Skeletal muscle tissue (tissue), 4 donors: ENCODE measurements around the gene PHLPP1. TPM values are rescaled to one million over a fixed set of nuclear protein-coding genes. Genes with fewer than 3 reads are reported as not detected.

Source experiments
- H3K27ac ChIP-seq: one replicate; pipeline ENCODE4 v1.7.0; 2013; ENCODE audit warnings: mild to moderate bottlenecking, low read depth, low read length, inconsistent platforms
- H3K27me3 ChIP-seq, 3 donors: one replicate each; pipeline ENCODE4 v1.7.0; 2013; ENCODE audit warnings: low read length in 3 of 3; ENCODE audit not compliant: control insufficient read depth in 3 of 3, insufficient read depth in 3 of 3
- H3K36me3 ChIP-seq, 3 donors: one replicate each; pipeline ENCODE4 v1.7.0; 2013; ENCODE audit warnings: low read length in 3 of 3; ENCODE audit not compliant: control insufficient read depth in 3 of 3, insufficient read depth in 3 of 3
- H3K4me1 ChIP-seq, 3 donors: one replicate each; pipeline ENCODE4 v1.7.0; 2013; ENCODE audit warnings: low read length in 3 of 3, mild to moderate bottlenecking in 3 of 3; ENCODE audit not compliant: control insufficient read depth in 3 of 3, insufficient read depth in 3 of 3
- H3K4me3 ChIP-seq, 3 donors: one replicate each; pipeline ENCODE4 v1.7.0; 2013; ENCODE audit warnings: low read length in 3 of 3
- H3K9ac ChIP-seq, 3 donors: one replicate each; pipeline ENCODE4 v1.7.0; 2013; ENCODE audit warnings: low read length in 3 of 3, mild to moderate bottlenecking in 3 of 3, moderate library complexity in 2 of 3, low read depth in 1 of 3
- H3K9me3 ChIP-seq, 3 donors: one replicate each; pipeline ENCODE4 v1.7.0; 2013; ENCODE audit warnings: low read length in 3 of 3; ENCODE audit not compliant: control insufficient read depth in 3 of 3
- total RNA-seq: library from RNA; depleted of rRNA; stranded (reverse); fragments of >200 nt; gene quantifications from one replicate; pipeline ENCODE4 v1.2.3, GENCODE V29; 2014
- donor health status: Osteomylitis.

Gene PHLPP1
- total RNA-seq, 1 donor from 2014 or later, result 11.5 TPM

GRCh38 chr18:62875323-62875722 lies 160.0 kb downstream of the PHLPP1 start:
- no peak overlapping the region for H3K27ac ChIP-seq
- H3K9me3 ChIP-seq, result no peaks in the 10 kb centered on the region

GRCh38 chr18:62876111-62876510 lies 160.8 kb downstream of the PHLPP1 start:
- no peak overlapping the region for H3K9ac ChIP-seq
- H3K9me3 ChIP-seq, result no peaks in the 10 kb centered on the region
- H3K36me3 ChIP-seq, result no peaks in the 10 kb centered on the region
- H3K27ac ChIP-seq, result no peak overlapping the region
- H3K27me3 ChIP-seq, result no peaks in the 10 kb centered on the region
- H3K4me3 ChIP-seq, result no peak overlapping the region
- peaks cover 0 to 5% (median 5%) of the 10 kb centered on the region in 3 donors for H3K4me1 ChIP-seq

More at GRCh38 chr18:62875323-62875722, 160.0 kb downstream of the PHLPP1 start:
- no peaks in the 10 kb centered on the region for H3K36me3 ChIP-seq
- H3K4me3 ChIP-seq, result no peak overlapping the region
- peaks cover 0 to 5% (median 5%) of the 10 kb centered on the region in 3 donors for H3K4me1 ChIP-seq
- H3K9ac ChIP-seq, result no peak overlapping the region
- H3K27me3 ChIP-seq, result no peaks in the 10 kb centered on the region

GRCh38 chr18:62876828-62877227 lies 161.5 kb downstream of the PHLPP1 start:
- Histone ChIP-seq H3K36me3 (no peaks in the 10 kb centered on the region), H3K9ac (no peak overlapping the region), H3K27me3 (no peaks in the 10 kb centered on the region), H3K4me1 (peaks cover 4 to 9% (median 7%) of the 10 kb centered on the region in 3 donors), H3K4me3 (no peak overlapping the region), H3K27ac (no peak overlapping the region), H3K9me3 (no peaks in the 10 kb centered on the region)

DNA sequence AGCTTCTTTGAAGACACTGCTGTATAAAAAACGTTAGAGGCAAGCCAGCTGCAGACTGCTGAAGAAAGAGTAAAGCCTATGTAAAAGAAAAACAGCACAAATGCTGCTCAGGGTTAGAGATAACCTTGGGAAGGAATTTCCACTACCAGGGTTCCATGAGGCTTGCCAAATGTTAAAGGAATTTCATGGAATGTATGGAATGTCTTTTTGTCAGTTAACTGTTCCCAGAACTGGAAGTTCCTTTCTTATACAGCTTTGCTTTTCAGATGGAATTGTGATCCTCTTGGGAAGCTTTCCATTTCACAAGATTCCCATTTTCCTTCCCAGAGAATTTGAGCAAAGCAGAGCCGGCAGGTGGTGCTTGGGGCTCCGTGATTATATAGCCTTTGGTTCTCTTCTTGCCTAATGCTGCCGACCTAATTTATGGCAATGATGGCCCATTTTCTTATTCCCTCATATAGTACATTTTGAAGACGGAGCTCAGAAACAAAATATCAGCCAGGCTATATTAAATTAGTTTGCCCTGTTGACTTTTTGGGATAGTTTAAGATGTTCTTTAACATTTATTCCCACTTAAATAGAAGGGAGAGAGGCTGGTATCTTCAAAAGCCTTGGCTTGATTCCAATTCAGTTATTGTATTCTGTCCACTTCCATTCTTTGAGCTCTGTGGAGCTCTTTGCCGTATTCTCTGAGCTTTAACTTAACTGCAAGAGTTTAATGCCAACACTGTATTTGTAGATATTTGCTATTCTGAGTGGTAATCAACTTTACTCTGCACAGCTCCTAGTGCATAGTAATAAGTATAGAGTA lies 162.3 kb downstream of the PHLPP1 start:
- Histone ChIP-seq H3K27me3 (no peaks in the 10 kb centered on the region), H3K4me1 (peaks cover 5 to 9% (median 7%) of the 10 kb centered on the region in 3 donors), H3K27ac (no peak overlapping the region), H3K9ac (no peak overlapping the region), H3K4me3 (no peak overlapping the region), H3K9me3 (no peaks in the 10 kb centered on the region), H3K36me3 (no peaks in the 10 kb centered on the region)

DNA sequence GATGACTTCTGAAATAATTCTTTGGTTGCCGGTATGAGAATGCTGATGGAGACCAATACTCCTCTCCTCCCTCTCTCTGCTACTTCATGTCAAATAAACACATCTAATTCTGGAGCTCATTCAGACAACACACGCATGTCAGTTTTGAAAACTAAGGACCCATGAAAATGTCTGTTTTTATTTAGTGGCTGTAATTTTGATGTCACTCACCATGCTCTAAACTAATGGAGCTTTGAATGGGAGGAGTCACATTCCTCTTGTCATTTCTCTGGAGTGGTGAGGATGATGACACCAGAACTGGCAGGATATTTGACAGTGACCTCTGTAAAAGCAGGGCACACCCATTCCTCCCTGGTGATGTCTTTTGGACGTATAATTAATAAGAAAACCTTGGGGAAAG lies 163.0 kb downstream of the PHLPP1 start:
- peaks cover 5 to 9% (median 7%) of the 10 kb centered on the region in 3 donors for H3K4me1 ChIP-seq

GRCh38 chr18:62880034-62880433 lies 164.7 kb downstream of the PHLPP1 start:
- no peak overlapping the region for H3K4me3 ChIP-seq
- H3K4me1 ChIP-seq, result peaks cover 5 to 9% (median 7%) of the 10 kb centered on the region in 3 donors
- no peak overlapping the region for H3K9ac ChIP-seq

More for the DNA sequence above, 163.0 kb downstream of the PHLPP1 start:
- H3K9me3 ChIP-seq, result no peaks in the 10 kb centered on the region
- H3K4me3 ChIP-seq, result no peak overlapping the region
- H3K36me3 ChIP-seq, result no peaks in the 10 kb centered on the region
- H3K27me3 ChIP-seq, result no peaks in the 10 kb centered on the region
- no peak overlapping the region for H3K27ac ChIP-seq
- no peak overlapping the region for H3K9ac ChIP-seq

DNA sequence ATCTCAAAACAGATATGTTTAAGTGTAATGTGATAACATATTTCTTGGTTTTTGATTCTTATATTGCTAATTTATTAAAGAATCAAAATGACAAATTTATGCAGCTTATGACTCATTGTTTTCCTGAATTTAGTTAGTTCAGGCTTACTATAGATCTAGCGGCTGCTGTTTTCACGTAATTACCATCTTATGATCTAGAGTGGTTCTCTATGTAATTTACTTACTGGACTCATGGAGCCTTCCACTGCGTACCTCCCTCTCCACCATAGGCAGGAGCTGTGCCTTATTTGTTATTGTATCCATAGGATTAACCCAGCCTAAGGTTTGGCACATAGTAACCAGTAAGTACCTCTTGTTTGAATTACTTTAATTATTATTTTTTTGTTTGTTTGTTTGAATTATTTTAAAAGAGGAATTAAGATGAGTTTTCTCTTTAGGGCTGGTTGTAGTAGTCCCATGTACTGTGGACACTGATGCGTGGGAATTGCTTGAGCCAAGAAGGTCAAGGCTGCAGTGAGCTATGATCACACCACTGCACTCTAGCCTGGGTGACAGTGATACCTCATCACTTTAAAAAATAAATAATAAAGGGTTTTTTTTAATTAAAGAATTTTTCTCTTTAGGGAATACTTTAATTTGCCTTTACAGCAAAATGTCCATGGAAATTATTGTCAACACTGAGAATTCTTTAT lies 165.5 kb downstream of the PHLPP1 start:
- Histone ChIP-seq H3K4me3 (no peak overlapping the region), H3K9me3 (no peaks in the 10 kb centered on the region), H3K27ac (no peak overlapping the region), H3K9ac (no peak overlapping the region), H3K36me3 (no peaks in the 10 kb centered on the region), H3K27me3 (no peaks in the 10 kb centered on the region), H3K4me1 (peaks cover 5 to 9% (median 7%) of the 10 kb centered on the region in 3 donors)

More at GRCh38 chr18:62880034-62880433, 164.7 kb downstream of the PHLPP1 start:
- Histone ChIP-seq H3K36me3 (no peaks in the 10 kb centered on the region), H3K9me3 (no peaks in the 10 kb centered on the region), H3K27ac (no peak overlapping the region), H3K27me3 (no peaks in the 10 kb centered on the region)

DNA sequence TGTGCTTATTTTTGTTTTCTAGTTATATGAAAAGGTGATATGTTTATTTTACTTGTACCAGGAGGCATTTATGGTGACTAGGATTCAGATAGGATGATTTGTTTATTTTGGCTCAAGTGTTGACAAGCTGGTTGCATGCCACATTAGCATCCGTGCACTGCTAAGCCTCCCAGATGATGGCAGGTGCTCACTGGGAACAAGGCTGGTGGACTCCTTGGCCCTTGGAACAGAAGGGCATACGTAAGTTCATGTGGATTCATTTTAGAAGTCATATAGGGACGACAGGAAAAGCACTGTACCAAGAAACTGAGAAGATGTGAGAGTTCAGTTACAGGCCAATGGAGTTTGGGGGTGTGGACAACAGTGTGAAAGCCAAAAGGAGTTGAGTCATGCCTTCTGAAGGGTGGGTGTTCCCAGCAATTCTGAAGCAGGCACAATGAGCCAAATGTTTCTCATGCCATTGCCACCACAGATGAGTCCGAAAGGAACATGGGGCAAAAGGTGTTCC lies 166.2 kb downstream of the PHLPP1 start:
- Histone ChIP-seq H3K9ac (no peak overlapping the region), H3K27ac (no peak overlapping the region), H3K9me3 (no peaks in the 10 kb centered on the region), H3K36me3 (no peaks in the 10 kb centered on the region), H3K4me1 (peaks cover 5 to 9% (median 6%) of the 10 kb centered on the region in 3 donors), H3K27me3 (no peaks in the 10 kb centered on the region), H3K4me3 (no peak overlapping the region)

DNA sequence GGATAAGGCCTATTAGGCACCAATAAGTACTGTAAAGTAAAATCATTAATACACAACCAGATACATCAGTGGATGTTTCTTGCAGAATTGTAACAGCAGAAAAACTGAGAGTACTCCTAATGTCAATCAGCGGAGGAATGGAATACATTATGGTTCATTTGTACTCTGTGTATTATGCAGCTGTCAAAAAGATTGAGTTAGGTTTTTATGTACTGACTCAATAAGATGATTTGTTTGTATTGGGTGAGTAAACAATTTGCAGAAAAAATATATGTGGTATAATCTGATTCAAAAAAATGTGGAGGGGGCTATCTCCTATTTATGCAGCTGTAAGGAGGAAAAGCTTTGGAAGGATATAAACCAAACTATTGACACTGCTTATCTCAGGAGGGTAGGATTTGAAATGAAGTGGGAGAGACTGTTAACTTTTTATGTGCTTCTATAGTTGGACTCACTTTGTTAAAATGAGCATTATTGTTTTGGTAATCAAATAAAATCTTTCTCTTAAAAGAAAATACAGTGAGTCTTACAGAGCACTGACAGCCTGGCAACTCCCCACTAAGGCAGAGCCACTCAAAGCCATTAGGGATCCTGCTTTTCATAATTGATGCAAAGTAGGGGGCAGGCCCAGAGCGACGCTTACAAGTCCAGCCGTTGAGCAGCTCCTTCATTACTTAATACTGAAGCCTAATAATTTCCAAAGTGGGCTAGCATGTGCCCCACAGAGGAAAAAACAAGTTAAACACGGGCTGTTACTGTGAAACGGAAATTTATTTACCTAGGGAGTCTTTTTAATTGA lies 168.8 kb downstream of the PHLPP1 start:
- Histone ChIP-seq H3K36me3 (no peaks in the 10 kb centered on the region), H3K9me3 (no peaks in the 10 kb centered on the region), H3K27me3 (no peaks in the 10 kb centered on the region), H3K4me1 (peaks cover 2 to 5% (median 4%) of the 10 kb centered on the region in 3 donors), H3K4me3 (no peak overlapping the region), H3K27ac (no peak overlapping the region), H3K9ac (no peak overlapping the region)
